DND-41 (cell line): Measurements from ENCODE around the gene CNTN5.

Source experiments
- ATAC-seq: fragments of 200-7000 bp; cut with Tn5 transposase; 3 replicates; pipeline ENCODE4 v1.9.1; 2021; ENCODE audit warnings: low read depth; ENCODE audit not compliant: insufficient read depth
- DNase-seq: peaks from one replicate; pipeline ENCODE4 v3.0.0-alpha.2; 2020
- H2AFZ ChIP-seq: 2 replicates; pipeline ENCODE4 v1.6.0; 2012; ENCODE audit warnings: low read depth, low read length
- H3K27ac ChIP-seq: 2 replicates; pipeline ENCODE4 v1.5.1; 2012; ENCODE audit warnings: low read length, inconsistent platforms
- H3K27me3 ChIP-seq: fragments of 200-600 bp; sonication (generic); 2 replicates; pipeline ENCODE4 v1.6.0; 2012; ENCODE audit warnings: low read length, mild to moderate bottlenecking, inconsistent platforms; ENCODE audit not compliant: insufficient read depth, poor library complexity
- H3K36me3 ChIP-seq: 2 replicates; pipeline ENCODE4 v1.5.1; 2012; ENCODE audit warnings: low read length, inconsistent platforms; ENCODE audit not compliant: insufficient read depth
- H3K4me1 ChIP-seq: 2 replicates; pipeline ENCODE4 v1.5.1; 2012; ENCODE audit warnings: mild to moderate bottlenecking, low read length; ENCODE audit not compliant: insufficient read depth
- H3K4me2 ChIP-seq: 2 replicates; pipeline ENCODE4 v1.6.0; 2012; ENCODE audit warnings: mild to moderate bottlenecking, moderate library complexity, low read length, inconsistent platforms; ENCODE audit not compliant: insufficient read depth
- H3K4me3 ChIP-seq, 2 experiments: fragments of 200-600 bp in 1 of 2; shearing (Covaris generic) in 1 of 2; 2 replicates each; pipeline ENCODE4 v1.5.1; 2012 to 2016; ENCODE audit warnings: inconsistent platforms in 2 of 2, low read length in 2 of 2, mild to moderate bottlenecking in 2 of 2, low read depth in 1 of 2, moderate library complexity in 1 of 2
- H3K79me2 ChIP-seq: 2 replicates; pipeline ENCODE4 v1.6.0; 2012; ENCODE audit warnings: low read length, inconsistent platforms; ENCODE audit not compliant: insufficient read depth
- H3K9ac ChIP-seq: 2 replicates; pipeline ENCODE4 v1.6.0; 2012; ENCODE audit warnings: low read depth, mild to moderate bottlenecking, inconsistent platforms, low read length, moderate library complexity
- H3K9me3 ChIP-seq: 2 replicates; pipeline ENCODE4 v1.5.1; 2012; ENCODE audit warnings: low read length, moderate library complexity, mild to moderate bottlenecking, inconsistent platforms; ENCODE audit not compliant: insufficient read depth, severe bottlenecking
- H4K20me1 ChIP-seq: 2 replicates; pipeline ENCODE4 v1.6.0; 2012; ENCODE audit warnings: low read length; ENCODE audit not compliant: insufficient read depth
- EZH2 ChIP-seq: IDR thresholded peaks from 3 replicates; pipeline ENCODE4 v1.6.1; 2012; ENCODE audit warnings: borderline replicate concordance, low read depth, mild to moderate bottlenecking, moderate library complexity, low read length, inconsistent platforms; ENCODE audit not compliant: severe bottlenecking
- TF ChIP-seq, protein P1 (sequence below): IDR thresholded peaks from 2 replicates; pipeline ENCODE4 v1.5.1; 2012; ENCODE audit warnings: borderline replicate concordance, low read length, moderate library complexity, mild to moderate bottlenecking; ENCODE audit not compliant: poor library complexity, severe bottlenecking; ENCODE audit errors: extremely low read depth

CNTN5 gene

DNA sequence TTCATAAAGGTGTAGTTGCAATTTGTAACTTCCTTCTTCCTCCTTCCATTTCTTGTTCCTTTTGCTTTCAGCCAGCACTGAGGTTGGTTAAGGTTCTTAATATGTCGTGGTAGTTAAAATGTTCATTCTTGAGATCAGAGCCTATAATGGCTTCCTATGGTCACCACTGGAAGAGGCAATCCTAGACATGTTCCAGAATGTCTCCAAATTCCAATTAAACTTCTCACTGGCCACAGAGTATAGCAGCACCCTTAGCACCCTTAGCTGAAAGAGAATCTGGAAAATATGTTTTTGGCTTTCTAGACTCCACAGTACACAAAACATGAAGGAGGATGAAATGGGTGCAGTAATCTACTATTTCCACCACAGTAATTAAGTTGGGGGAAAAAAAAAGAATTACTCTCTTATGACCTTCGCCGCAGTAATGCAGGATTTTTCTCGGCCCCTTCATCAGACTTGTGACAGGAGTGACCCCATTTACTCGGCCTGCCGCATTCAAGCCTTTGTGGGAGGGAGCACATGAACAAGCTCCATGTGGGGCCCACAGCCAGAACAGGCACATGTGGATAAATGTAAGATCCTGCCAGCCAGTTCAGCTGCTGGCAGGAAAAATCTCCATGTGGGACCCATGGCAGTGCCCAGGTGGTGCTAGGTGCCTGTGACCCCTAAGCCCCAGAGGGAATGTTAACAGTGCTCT is 1317.5 kb downstream of the CNTN5 start:
- no peaks in the 10 kb centered on the region for H3K4me1 ChIP-seq
- no peaks in the 10 kb centered on the region for H3K36me3 ChIP-seq
- no peak overlapping the region for H2AFZ ChIP-seq
- no peaks in the 10 kb centered on the region for H3K27me3 ChIP-seq
- H3K4me3 ChIP-seq: no peak overlapping the region
- H4K20me1 ChIP-seq: no peaks in the 10 kb centered on the region
- TF ChIP-seq, protein P1, sequence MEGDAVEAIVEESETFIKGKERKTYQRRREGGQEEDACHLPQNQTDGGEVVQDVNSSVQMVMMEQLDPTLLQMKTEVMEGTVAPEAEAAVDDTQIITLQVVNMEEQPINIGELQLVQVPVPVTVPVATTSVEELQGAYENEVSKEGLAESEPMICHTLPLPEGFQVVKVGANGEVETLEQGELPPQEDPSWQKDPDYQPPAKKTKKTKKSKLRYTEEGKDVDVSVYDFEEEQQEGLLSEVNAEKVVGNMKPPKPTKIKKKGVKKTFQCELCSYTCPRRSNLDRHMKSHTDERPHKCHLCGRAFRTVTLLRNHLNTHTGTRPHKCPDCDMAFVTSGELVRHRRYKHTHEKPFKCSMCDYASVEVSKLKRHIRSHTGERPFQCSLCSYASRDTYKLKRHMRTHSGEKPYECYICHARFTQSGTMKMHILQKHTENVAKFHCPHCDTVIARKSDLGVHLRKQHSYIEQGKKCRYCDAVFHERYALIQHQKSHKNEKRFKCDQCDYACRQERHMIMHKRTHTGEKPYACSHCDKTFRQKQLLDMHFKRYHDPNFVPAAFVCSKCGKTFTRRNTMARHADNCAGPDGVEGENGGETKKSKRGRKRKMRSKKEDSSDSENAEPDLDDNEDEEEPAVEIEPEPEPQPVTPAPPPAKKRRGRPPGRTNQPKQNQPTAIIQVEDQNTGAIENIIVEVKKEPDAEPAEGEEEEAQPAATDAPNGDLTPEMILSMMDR: no peak
- TF ChIP-seq EZH2: no peak
- H3K27ac ChIP-seq: no peak overlapping the region
- DNase-seq (no peak), ATAC-seq (no peak)
- H3K4me2 ChIP-seq: no peak overlapping the region
- H3K79me2 ChIP-seq: no peaks in the 10 kb centered on the region
- H3K9ac ChIP-seq: no peak overlapping the region
- no peaks in the 10 kb centered on the region for H3K9me3 ChIP-seq

GRCh38 chr11:100340466-100341319 is 1319.9 kb downstream of the CNTN5 start:
- TF ChIP-seq, protein P1: no peak
- TF ChIP-seq EZH2: no peak
- Histone ChIP-seq H3K27ac (no peak overlapping the region), H3K4me2 (no peak overlapping the region), H3K79me2 (no peaks in the 10 kb centered on the region), H4K20me1 (no peaks in the 10 kb centered on the region), H3K9me3 (no peaks in the 10 kb centered on the region), H3K9ac (no peak overlapping the region), H3K4me3 (no peak overlapping the region), H2AFZ (no peak overlapping the region), H3K27me3 (no peaks in the 10 kb centered on the region), H3K36me3 (no peaks in the 10 kb centered on the region), H3K4me1 (no peaks in the 10 kb centered on the region)
- DNase-seq (no peak), ATAC-seq (no peak)

DNA sequence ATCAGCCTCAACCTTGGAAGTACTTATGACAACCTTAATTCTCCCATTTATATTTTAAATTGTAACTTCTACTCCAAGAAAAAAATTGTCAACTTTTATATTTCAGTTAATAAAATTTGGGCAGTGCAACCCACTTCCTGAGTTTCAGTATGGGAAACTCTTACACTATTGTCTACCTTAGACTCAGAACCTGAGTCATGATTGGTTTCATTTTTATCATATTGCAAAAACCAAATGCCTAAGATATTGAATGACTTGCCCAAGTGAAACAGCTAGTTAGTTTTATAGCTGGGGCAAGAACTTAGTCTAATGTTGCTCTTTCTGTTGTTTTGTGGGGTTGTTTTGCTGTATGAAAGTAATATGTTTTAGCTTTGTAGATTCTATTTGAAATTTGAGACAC is 1332.3 kb downstream of the CNTN5 start:
- ATAC-seq (no peak), DNase-seq (no peak)
- no peaks in the 10 kb centered on the region for H3K4me1 ChIP-seq
- H3K4me3 ChIP-seq: no peak overlapping the region
- H2AFZ ChIP-seq: no peak overlapping the region
- no peak for TF ChIP-seq EZH2
- TF ChIP-seq, protein P1: no peak
- no peaks in the 10 kb centered on the region for H4K20me1 ChIP-seq
- no peak overlapping the region for H3K9ac ChIP-seq
- H3K27ac ChIP-seq: no peak overlapping the region
- no peak overlapping the region for H3K4me2 ChIP-seq
- H3K27me3 ChIP-seq: no peaks in the 10 kb centered on the region
- H3K79me2 ChIP-seq: no peaks in the 10 kb centered on the region
- H3K36me3 ChIP-seq: no peaks in the 10 kb centered on the region
- H3K9me3 ChIP-seq: no peaks in the 10 kb centered on the region
